Measurements from ENCODE around the gene EP300.

EP300 gene

DNA sequence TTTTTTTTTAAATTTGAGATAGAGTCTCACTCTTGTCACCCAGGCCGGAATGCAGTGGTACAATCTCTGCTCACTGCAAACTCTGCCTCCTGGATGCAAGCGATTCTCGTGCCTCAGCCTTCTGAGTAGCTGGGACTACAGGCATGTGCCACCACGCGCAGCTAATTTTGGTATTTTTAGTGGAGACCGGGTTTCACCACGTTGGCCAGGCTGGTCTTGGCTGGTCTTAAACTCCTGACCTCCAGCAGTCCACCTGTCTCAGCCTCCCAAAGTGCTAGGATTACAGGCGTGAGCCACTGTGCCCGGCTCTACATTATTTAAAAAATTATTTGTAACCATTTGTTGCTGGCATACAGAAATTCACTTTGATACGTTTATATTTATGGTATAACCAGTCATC lies 18.6 kb downstream of the EP300 start:
- Histone ChIP-seq H3K27me3 (replicated peaks) (no peaks in the 10 kb centered on the region), H3K27ac (no peak overlapping the region), H3K4me3 (ENCODE audit: low read depth, low read length) (no peak overlapping the region), H3K36me3 (replicated peaks) (no peaks in the 10 kb centered on the region)
- DNase-seq, result no peak
- TF ChIP-seq CTCF (IDR thresholded peaks at IDR 0.05; ENCODE audit: low read depth, low read length, missing control alignments), result no peak
- in situ Hi-C loops (cut with HindIII; ENCODE audit: low pct_ligation_motif_present, low sequenced_read_pairs), result no loop called here

DNA sequence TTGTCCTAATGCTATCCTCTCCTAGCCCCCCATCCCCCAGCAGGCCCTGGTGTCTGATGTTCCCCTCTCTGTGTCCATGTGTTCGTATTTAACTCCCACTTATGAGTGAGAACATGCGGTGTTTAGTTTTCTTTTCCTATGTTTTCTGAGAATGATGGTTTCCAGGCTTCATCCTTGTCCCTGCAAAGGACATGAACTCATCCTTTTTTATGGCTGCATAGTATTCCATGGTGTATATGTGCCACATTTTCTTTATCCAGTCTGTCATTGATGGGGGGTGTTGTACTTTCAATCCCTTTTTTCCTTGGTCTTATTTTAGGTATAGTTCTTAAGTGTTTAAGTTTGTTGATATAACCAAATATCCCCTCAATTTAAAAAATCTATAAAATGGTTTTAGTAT lies 23.9 kb downstream of the EP300 start:
- Histone ChIP-seq H3K4me3 (ENCODE audit: low read depth, low read length) (no peak overlapping the region), H3K27ac (no peak overlapping the region), H3K27me3 (replicated peaks) (no peaks in the 10 kb centered on the region), H3K36me3 (replicated peaks) (peaks cover 11% of the 10 kb centered on the region)
- in situ Hi-C loops (cut with HindIII; ENCODE audit: low pct_ligation_motif_present, low sequenced_read_pairs), result no loop called here
- no peak for TF ChIP-seq CTCF (IDR thresholded peaks at IDR 0.05; ENCODE audit: low read depth, low read length, missing control alignments)
- DNase-seq, result no peak

GRCh38 chr22:41117127-41117965 lies 25.0 kb downstream of the EP300 start:
- H3K27ac ChIP-seq, result no peak overlapping the region
- no peak for DNase-seq
- H3K27me3 ChIP-seq (replicated peaks), result no peaks in the 10 kb centered on the region
- in situ Hi-C loops (cut with HindIII; ENCODE audit: low pct_ligation_motif_present, low sequenced_read_pairs), result no loop called here
- no peak overlapping the region for H3K4me3 ChIP-seq (ENCODE audit: low read depth, low read length)
- TF ChIP-seq CTCF (IDR thresholded peaks at IDR 0.05; ENCODE audit: low read depth, low read length, missing control alignments), result no peak
- H3K36me3 ChIP-seq (replicated peaks), result peaks cover 11% of the 10 kb centered on the region

DNA sequence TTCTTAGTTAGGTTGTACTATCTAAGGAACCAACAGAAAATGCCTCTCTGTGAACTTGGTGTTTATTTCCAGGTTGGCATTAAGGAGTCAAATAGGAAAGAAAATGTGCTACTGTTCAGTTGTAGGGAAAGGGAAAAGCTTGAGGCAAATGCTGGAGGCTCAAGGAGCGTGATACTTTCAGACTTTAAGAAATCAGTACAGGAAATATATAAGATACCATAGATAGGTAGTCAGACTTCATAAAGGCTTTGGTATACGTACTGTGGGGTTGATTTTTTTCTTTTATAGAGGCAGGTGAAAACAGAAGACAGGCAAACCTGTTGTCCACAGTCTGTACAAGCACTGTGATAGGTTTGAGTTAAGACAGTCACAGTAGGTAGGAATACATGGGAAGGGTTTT lies 30.8 kb downstream of the EP300 start:
- no peak overlapping the region for H3K27ac ChIP-seq
- H3K4me3 ChIP-seq (ENCODE audit: low read depth, low read length), result no peak overlapping the region
- DNase-seq, result no peak
- in situ Hi-C loops (cut with HindIII; ENCODE audit: low pct_ligation_motif_present, low sequenced_read_pairs), result no loop called here
- H3K36me3 ChIP-seq (replicated peaks), result peaks cover 25% of the 10 kb centered on the region
- no peak for TF ChIP-seq CTCF (IDR thresholded peaks at IDR 0.05; ENCODE audit: low read depth, low read length, missing control alignments)
- no peaks in the 10 kb centered on the region for H3K27me3 ChIP-seq (replicated peaks)

- H3K4me3 ChIP-seq (ENCODE audit: low read depth, low read length), result no peak overlapping the region
- peaks cover 22% of the 10 kb centered on the region for H3K36me3 ChIP-seq (replicated peaks)
- TF ChIP-seq CTCF (IDR thresholded peaks at IDR 0.05; ENCODE audit: low read depth, low read length, missing control alignments), result no peak
- no peaks in the 10 kb centered on the region for H3K27me3 ChIP-seq (replicated peaks)
- no peak for DNase-seq
- in situ Hi-C loops (cut with HindIII; ENCODE audit: low pct_ligation_motif_present, low sequenced_read_pairs), result no loop called here
- no peak overlapping the region for H3K27ac ChIP-seq
Measured at GRCh38 chr22:41124086-41124485, 31.7 kb downstream of the EP300 start.

DNA sequence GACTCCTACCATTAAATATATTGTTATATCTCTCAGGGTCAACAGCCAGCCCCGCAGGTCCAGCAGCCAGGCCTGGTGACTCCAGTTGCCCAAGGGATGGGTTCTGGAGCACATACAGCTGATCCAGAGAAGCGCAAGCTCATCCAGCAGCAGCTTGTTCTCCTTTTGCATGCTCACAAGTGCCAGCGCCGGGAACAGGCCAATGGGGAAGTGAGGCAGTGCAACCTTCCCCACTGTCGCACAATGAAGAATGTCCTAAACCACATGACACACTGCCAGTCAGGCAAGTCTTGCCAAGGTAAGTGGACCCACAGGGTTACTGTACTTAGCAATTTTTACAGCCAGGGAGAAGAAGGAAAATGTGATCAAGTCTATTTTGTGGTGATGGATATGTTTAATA lies 35.1 kb downstream of the EP300 start:
- H3K36me3 ChIP-seq (replicated peaks), result peaks cover 37% of the 10 kb centered on the region
- H3K27me3 ChIP-seq (replicated peaks), result no peaks in the 10 kb centered on the region
- no peak overlapping the region for H3K27ac ChIP-seq
- DNase-seq, result no peak
- no peak for TF ChIP-seq CTCF (IDR thresholded peaks at IDR 0.05; ENCODE audit: low read depth, low read length, missing control alignments)
- in situ Hi-C loops (cut with HindIII; ENCODE audit: low pct_ligation_motif_present, low sequenced_read_pairs), result no loop called here
- no peak overlapping the region for H3K4me3 ChIP-seq (ENCODE audit: low read depth, low read length)
